GM23338 (cell line): ENCODE measurements around the gene TPD52L2. TPM values are rescaled to one million over a fixed set of nuclear protein-coding genes. Genes with fewer than 3 reads are reported as not detected.

Experiments used
- ATAC-seq: fragments of 200-7000 bp; cut with Tn5 transposase; 3 replicates; pipeline ENCODE4 v1.9.1; 2020
- DNase-seq: peaks from one replicate; pipeline ENCODE4 v3.0.0-alpha.2; 2015; ENCODE audit warnings: low spot score
- H2AFZ ChIP-seq: fragments of 200-600 bp; sonication (generic); 2 replicates; pipeline ENCODE4 v1.8.0; 2016; ENCODE audit warnings: antibody characterized with exemption, mild to moderate bottlenecking, moderate library complexity
- H3F3A ChIP-seq: fragments of 200-600 bp; sonication (generic); replicated peaks from 2 replicates; pipeline ENCODE4 v1.8.0; 2017; ENCODE audit warnings: antibody characterized with exemption, mixed run types, low read depth
- H3K27ac ChIP-seq: fragments of 200-600 bp; sonication (generic); 2 replicates; pipeline ENCODE4 v1.6.1; 2016; ENCODE audit warnings: low read depth
- H3K27me3 ChIP-seq: fragments of 200-600 bp; sonication (generic); 2 replicates; pipeline ENCODE4 v1.8.0; 2016; ENCODE audit warnings: mild to moderate bottlenecking, mixed run types, moderate library complexity; ENCODE audit not compliant: insufficient read depth
- H3K36me3 ChIP-seq: fragments of 200-600 bp; sonication (generic); 2 replicates; pipeline ENCODE4 v1.8.0; 2016; ENCODE audit warnings: mild to moderate bottlenecking; ENCODE audit not compliant: insufficient read depth
- H3K4me1 ChIP-seq: fragments of 200-600 bp; sonication (generic); 2 replicates; pipeline ENCODE4 v1.8.0; 2016; ENCODE audit warnings: mild to moderate bottlenecking, moderate library complexity; ENCODE audit not compliant: insufficient read depth
- H3K4me2 ChIP-seq: fragments of 200-600 bp; sonication (generic); 2 replicates; pipeline ENCODE4 v1.7.1; 2017; ENCODE audit warnings: mixed run types
- H3K4me3 ChIP-seq: fragments of 200-600 bp; sonication (generic); 2 replicates; pipeline ENCODE4 v1.6.1; 2016; ENCODE audit warnings: mixed run types
- H3K79me2 ChIP-seq: fragments of 200-600 bp; sonication (generic); replicated peaks from 2 replicates; pipeline ENCODE4 v1.8.0; 2017; ENCODE audit warnings: mild to moderate bottlenecking; ENCODE audit not compliant: insufficient read depth
- H3K9me2 ChIP-seq: fragments of 200-600 bp; sonication (generic); 2 replicates; pipeline ENCODE4 v1.8.0; 2017; ENCODE audit not compliant: insufficient read depth
- H4K20me1 ChIP-seq: fragments of 200-600 bp; sonication (generic); replicated peaks from 2 replicates; pipeline ENCODE4 v1.8.0; 2017; ENCODE audit warnings: mild to moderate bottlenecking; ENCODE audit not compliant: insufficient read depth
- H3K27ac Mint-ChIP-seq: 2 replicates; pipeline ENCODE4 v1.8.0; 2020; ENCODE audit warnings: inconsistent platforms, mild to moderate bottlenecking, moderate library complexity, mixed read lengths
- H3K27me3 Mint-ChIP-seq: 3 replicates; pipeline ENCODE4 v1.8.0; 2022; ENCODE audit warnings: low read depth, mild to moderate bottlenecking, moderate library complexity, mixed read lengths, inconsistent platforms; ENCODE audit not compliant: insufficient read depth, poor library complexity
- H3K36me3 Mint-ChIP-seq: 3 replicates; pipeline ENCODE4 v1.8.0; 2021; ENCODE audit warnings: low read depth, mild to moderate bottlenecking, inconsistent platforms, moderate library complexity, mixed read lengths
- H3K4me1 Mint-ChIP-seq: 3 replicates; pipeline ENCODE4 v1.8.0; 2020; ENCODE audit warnings: mild to moderate bottlenecking, inconsistent platforms, mixed read lengths
- H3K4me3 Mint-ChIP-seq: 3 replicates; pipeline ENCODE4 v1.8.0; 2021; ENCODE audit warnings: moderate library complexity, mild to moderate bottlenecking, inconsistent platforms, mixed read lengths
- H3K9me3 Mint-ChIP-seq: 3 replicates; pipeline ENCODE4 v1.8.0; 2020; ENCODE audit warnings: moderate library complexity, mild to moderate bottlenecking, inconsistent platforms, mixed read lengths
- CREB1 ChIP-seq: fragments of 250-450 bp; sonication (Bioruptor Pico); IDR thresholded peaks from 2 replicates; pipeline ENCODE4 v1.5.0; 2020; ENCODE audit warnings: low read depth, mild to moderate bottlenecking, moderate library complexity
- CTCF ChIP-seq, 2 experiments: fragments of 200-600 bp in 1 of 2; sonication (generic) in 1 of 2; conservative IDR thresholded peaks; 2 replicates each; pipeline versions ENCODE4 v1.5.1 to v1.6.1; 2016 to 2017; ENCODE audit warnings: antibody characterized with exemption in 2 of 2, low read depth in 2 of 2, mild to moderate bottlenecking in 2 of 2, moderate library complexity in 1 of 2
- EZH2 ChIP-seq: fragments of 200-600 bp; sonication (generic); IDR thresholded peaks from one replicate; pipeline ENCODE4 v1.8.0; 2017; ENCODE audit warnings: antibody characterized with exemption, mild to moderate bottlenecking, low read depth; ENCODE audit not compliant: unreplicated experiment
- JUNB ChIP-seq: IDR thresholded peaks from one replicate; pipeline ENCODE4 v1.6.1; 2016; ENCODE audit warnings: antibody characterized with exemption; ENCODE audit not compliant: unreplicated experiment
- NANOG ChIP-seq: IDR thresholded peaks from 2 replicates; pipeline ENCODE4 v1.6.1; 2016; ENCODE audit warnings: antibody characterized with exemption, borderline replicate concordance
- POLR2AphosphoS5 ChIP-seq: IDR thresholded peaks from 2 replicates; pipeline ENCODE4 v1.6.1; 2016; ENCODE audit warnings: antibody characterized with exemption, low read depth
- STAT1 ChIP-seq: IDR thresholded peaks from one replicate; pipeline ENCODE4 v1.6.1; 2016; ENCODE audit warnings: antibody characterized with exemption; ENCODE audit not compliant: unreplicated experiment
- ZNF114 ChIP-seq: fragments of 250-450 bp; sonication (Bioruptor Pico); IDR thresholded peaks from 2 replicates; pipeline ENCODE4 v1.5.0; 2020; ENCODE audit warnings: mild to moderate bottlenecking, moderate library complexity
- ZNF331 ChIP-seq: fragments of 250-450 bp; sonication (Bioruptor Pico); IDR thresholded peaks from 2 replicates; pipeline ENCODE4 v1.5.0; 2020; ENCODE audit warnings: low read depth, mild to moderate bottlenecking, moderate library complexity
- polyA plus RNA-seq: library from polyadenylated mRNA; unstranded; fragments of >200 nt; fragmentation: Nextera tagmentation; extraction: Ambion mirVana; gene quantifications from 2 replicates; pipeline ENCODE4 v1.2.1, GENCODE V29; 2016
- total RNA-seq: library from RNA; depleted of rRNA; stranded (reverse); fragments of >200 nt; shearing (Covaris generic); gene quantifications from 2 replicates; pipeline ENCODE4 v1.2.3, GENCODE V29; 2014
- TF ChIP-seq, protein P1 (sequence below): IDR thresholded peaks from one replicate; pipeline ENCODE4 v1.6.1; 2018; ENCODE audit warnings: antibody characterized with exemption; ENCODE audit not compliant: unreplicated experiment
- TF ChIP-seq, protein P2 (sequence below): IDR thresholded peaks from 2 replicates; pipeline ENCODE4 v1.6.1; 2016; ENCODE audit warnings: antibody characterized with exemption
- TF ChIP-seq, protein P3 (sequence below): fragments of 250-450 bp; sonication (Bioruptor Pico); IDR thresholded peaks from 2 replicates; pipeline ENCODE4 v1.5.0; 2020; ENCODE audit warnings: mild to moderate bottlenecking, moderate library complexity

TPD52L2 gene
- total and polyA plus RNA-seq, 2 experiments from 2014 or later = 40.2 to 103 TPM

GRCh38 chr20:63854766-63855362 lies 10.2 kb upstream of the TPD52L2 start (continued):
- TF ChIP-seq ZNF331 (CRISPR knock-in tag) (no peak), JUNB (no peak), NANOG (no peak), POLR2AphosphoS5 (no peak), ZNF114 (CRISPR knock-in tag) (no peak), CTCF (conservative IDR thresholded peaks at IDR 0.05; ENCODE audit: low read depth in 2 of 2) (no peak), CREB1 (no peak)
- TF ChIP-seq, protein P1, sequence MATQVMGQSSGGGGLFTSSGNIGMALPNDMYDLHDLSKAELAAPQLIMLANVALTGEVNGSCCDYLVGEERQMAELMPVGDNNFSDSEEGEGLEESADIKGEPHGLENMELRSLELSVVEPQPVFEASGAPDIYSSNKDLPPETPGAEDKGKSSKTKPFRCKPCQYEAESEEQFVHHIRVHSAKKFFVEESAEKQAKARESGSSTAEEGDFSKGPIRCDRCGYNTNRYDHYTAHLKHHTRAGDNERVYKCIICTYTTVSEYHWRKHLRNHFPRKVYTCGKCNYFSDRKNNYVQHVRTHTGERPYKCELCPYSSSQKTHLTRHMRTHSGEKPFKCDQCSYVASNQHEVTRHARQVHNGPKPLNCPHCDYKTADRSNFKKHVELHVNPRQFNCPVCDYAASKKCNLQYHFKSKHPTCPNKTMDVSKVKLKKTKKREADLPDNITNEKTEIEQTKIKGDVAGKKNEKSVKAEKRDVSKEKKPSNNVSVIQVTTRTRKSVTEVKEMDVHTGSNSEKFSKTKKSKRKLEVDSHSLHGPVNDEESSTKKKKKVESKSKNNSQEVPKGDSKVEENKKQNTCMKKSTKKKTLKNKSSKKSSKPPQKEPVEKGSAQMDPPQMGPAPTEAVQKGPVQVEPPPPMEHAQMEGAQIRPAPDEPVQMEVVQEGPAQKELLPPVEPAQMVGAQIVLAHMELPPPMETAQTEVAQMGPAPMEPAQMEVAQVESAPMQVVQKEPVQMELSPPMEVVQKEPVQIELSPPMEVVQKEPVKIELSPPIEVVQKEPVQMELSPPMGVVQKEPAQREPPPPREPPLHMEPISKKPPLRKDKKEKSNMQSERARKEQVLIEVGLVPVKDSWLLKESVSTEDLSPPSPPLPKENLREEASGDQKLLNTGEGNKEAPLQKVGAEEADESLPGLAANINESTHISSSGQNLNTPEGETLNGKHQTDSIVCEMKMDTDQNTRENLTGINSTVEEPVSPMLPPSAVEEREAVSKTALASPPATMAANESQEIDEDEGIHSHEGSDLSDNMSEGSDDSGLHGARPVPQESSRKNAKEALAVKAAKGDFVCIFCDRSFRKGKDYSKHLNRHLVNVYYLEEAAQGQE = no peak

- Histone ChIP-seq H3K4me2 (peak overlapping the region; percentile 87), H3K36me3 (no peaks in the 10 kb centered on the region), H3K9me2 (no peaks in the 10 kb centered on the region), H2AFZ (no peak overlapping the region; the same call in 1 of the 2 replicates), H3K79me2 (no peaks in the 10 kb centered on the region), H3F3A (peaks cover 10% of the 10 kb centered on the region), H3K4me1 (peaks cover 46% of the 10 kb centered on the region), H3K27ac (no peak overlapping the region), H3K27me3 (no peaks in the 10 kb centered on the region), H3K4me3 (peak overlapping the region; percentile 54), H4K20me1 (no peaks in the 10 kb centered on the region)
- Mint-ChIP-seq H3K27ac (no peak overlapping the region), H3K27me3 (peaks cover 32% of the 10 kb centered on the region), H3K4me3 (no peak overlapping the region), H3K9me3 (no peaks in the 10 kb centered on the region), H3K36me3 (peaks cover under 1% of the 10 kb centered on the region; the same call in 1 of the 3 replicates), H3K4me1 (peaks cover 48% of the 10 kb centered on the region)
- ATAC-seq = peak; percentile 16
- DNase-seq = peak; percentile 59
- TF ChIP-seq JUNB = no peak
- TF ChIP-seq, protein P2, sequence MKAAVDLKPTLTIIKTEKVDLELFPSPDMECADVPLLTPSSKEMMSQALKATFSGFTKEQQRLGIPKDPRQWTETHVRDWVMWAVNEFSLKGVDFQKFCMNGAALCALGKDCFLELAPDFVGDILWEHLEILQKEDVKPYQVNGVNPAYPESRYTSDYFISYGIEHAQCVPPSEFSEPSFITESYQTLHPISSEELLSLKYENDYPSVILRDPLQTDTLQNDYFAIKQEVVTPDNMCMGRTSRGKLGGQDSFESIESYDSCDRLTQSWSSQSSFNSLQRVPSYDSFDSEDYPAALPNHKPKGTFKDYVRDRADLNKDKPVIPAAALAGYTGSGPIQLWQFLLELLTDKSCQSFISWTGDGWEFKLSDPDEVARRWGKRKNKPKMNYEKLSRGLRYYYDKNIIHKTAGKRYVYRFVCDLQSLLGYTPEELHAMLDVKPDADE = no peak
- no peak for TF ChIP-seq CREB1
- TF ChIP-seq EZH2 = no peak
- TF ChIP-seq, protein P3, sequence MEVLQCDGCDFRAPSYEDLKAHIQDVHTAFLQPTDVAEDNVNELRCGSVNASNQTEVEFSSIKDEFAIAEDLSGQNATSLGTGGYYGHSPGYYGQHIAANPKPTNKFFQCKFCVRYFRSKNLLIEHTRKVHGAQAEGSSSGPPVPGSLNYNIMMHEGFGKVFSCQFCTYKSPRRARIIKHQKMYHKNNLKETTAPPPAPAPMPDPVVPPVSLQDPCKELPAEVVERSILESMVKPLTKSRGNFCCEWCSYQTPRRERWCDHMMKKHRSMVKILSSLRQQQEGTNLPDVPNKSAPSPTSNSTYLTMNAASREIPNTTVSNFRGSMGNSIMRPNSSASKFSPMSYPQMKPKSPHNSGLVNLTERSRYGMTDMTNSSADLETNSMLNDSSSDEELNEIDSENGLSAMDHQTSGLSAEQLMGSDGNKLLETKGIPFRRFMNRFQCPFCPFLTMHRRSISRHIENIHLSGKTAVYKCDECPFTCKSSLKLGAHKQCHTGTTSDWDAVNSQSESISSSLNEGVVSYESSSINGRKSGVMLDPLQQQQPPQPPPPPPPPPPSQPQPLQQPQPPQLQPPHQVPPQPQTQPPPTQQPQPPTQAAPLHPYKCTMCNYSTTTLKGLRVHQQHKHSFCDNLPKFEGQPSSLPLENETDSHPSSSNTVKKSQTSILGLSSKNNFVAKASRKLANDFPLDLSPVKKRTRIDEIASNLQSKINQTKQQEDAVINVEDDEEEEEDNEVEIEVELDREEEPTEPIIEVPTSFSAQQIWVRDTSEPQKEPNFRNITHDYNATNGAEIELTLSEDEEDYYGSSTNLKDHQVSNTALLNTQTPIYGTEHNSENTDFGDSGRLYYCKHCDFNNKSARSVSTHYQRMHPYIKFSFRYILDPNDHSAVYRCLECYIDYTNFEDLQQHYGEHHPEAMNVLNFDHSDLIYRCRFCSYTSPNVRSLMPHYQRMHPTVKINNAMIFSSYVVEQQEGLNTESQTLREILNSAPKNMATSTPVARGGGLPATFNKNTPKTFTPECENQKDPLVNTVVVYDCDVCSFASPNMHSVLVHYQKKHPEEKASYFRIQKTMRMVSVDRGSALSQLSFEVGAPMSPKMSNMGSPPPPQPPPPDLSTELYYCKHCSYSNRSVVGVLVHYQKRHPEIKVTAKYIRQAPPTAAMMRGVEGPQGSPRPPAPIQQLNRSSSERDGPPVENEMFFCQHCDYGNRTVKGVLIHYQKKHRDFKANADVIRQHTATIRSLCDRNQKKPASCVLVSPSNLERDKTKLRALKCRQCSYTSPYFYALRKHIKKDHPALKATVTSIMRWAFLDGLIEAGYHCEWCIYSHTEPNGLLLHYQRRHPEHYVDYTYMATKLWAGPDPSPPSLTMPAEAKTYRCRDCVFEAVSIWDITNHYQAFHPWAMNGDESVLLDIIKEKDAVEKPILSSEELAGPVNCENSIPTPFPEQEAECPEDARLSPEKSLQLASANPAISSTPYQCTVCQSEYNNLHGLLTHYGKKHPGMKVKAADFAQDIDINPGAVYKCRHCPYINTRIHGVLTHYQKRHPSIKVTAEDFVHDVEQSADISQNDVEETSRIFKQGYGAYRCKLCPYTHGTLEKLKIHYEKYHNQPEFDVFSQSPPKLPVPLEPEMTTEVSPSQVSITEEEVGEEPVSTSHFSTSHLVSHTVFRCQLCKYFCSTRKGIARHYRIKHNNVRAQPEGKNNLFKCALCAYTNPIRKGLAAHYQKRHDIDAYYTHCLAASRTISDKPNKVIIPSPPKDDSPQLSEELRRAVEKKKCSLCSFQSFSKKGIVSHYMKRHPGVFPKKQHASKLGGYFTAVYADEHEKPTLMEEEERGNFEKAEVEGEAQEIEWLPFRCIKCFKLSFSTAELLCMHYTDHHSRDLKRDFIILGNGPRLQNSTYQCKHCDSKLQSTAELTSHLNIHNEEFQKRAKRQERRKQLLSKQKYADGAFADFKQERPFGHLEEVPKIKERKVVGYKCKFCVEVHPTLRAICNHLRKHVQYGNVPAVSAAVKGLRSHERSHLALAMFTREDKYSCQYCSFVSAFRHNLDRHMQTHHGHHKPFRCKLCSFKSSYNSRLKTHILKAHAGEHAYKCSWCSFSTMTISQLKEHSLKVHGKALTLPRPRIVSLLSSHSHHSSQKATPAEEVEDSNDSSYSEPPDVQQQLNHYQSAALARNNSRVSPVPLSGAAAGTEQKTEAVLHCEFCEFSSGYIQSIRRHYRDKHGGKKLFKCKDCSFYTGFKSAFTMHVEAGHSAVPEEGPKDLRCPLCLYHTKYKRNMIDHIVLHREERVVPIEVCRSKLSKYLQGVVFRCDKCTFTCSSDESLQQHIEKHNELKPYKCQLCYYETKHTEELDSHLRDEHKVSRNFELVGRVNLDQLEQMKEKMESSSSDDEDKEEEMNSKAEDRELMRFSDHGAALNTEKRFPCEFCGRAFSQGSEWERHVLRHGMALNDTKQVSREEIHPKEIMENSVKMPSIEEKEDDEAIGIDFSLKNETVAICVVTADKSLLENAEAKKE (CRISPR knock-in tag) = no peak
- TF ChIP-seq STAT1 = no peak
These were observed 9.5 kb upstream of the TPD52L2 start for GRCh38 chr20:63855363-63856097.
